Keratinocyte (primary cell): ENCODE measurements around the gene NOTCH3. TPM values are rescaled to one million over a fixed set of nuclear protein-coding genes. Genes with fewer than 3 reads are reported as not detected.
A peak's percentile ranks its signal among the peaks of the same experiment; 100 is the strongest.

Source experiments
- DNase-seq: peaks from one replicate; pipeline ENCODE4 v3.0.0-alpha.2; 2011; ENCODE audit warnings: low read depth, missing footprints, low spot score
- FAIRE-seq: peaks from 2 replicates; lab custom pipeline; 2011; peaks lifted over from hg19 to GRCh38; lab: Jason Lieb, UNC
- H2AFZ ChIP-seq: 2 replicates; pipeline ENCODE4 v1.6.0; 2012; ENCODE audit warnings: low read length, control low read depth, inconsistent platforms; ENCODE audit not compliant: control insufficient read depth
- H3K27ac ChIP-seq: 2 replicates; pipeline ENCODE4 v1.5.1; 2011; ENCODE audit warnings: low read length; ENCODE audit not compliant: control insufficient read depth, insufficient read depth
- H3K27me3 ChIP-seq: 3 replicates; pipeline ENCODE4 v1.6.0; 2011; ENCODE audit warnings: low read length; ENCODE audit not compliant: control insufficient read depth, insufficient read depth; ENCODE audit errors: extremely low read depth
- H3K36me3 ChIP-seq, 2 experiments: 2 replicates in 1 of 2; 3 replicates in 1 of 2; pipeline ENCODE4 v1.5.1; 2011; ENCODE audit warnings: low read length in 2 of 2, mild to moderate bottlenecking in 1 of 2; ENCODE audit not compliant: control insufficient read depth in 2 of 2, insufficient read depth in 2 of 2; ENCODE audit errors: extremely low read depth in 1 of 2
- H3K4me1 ChIP-seq: 3 replicates; pipeline ENCODE4 v1.5.1; 2011; ENCODE audit warnings: low read length; ENCODE audit not compliant: control insufficient read depth, insufficient read depth; ENCODE audit errors: extremely low read depth
- H3K4me2 ChIP-seq: 3 replicates; pipeline ENCODE4 v1.6.0; 2011; ENCODE audit warnings: low read depth, low read length; ENCODE audit not compliant: control insufficient read depth, insufficient read depth; ENCODE audit errors: extremely low read depth
- H3K4me3 ChIP-seq, 3 experiments: fragments of 200-600 bp in 1 of 3; sonication (generic) in 1 of 3; 2 replicates in 2 of 3; 3 replicates in 1 of 3; pipeline ENCODE4 v1.5.1; 2011 to 2016; ENCODE audit warnings: low read length in 3 of 3, mild to moderate bottlenecking in 3 of 3, control low read depth in 2 of 3, inconsistent platforms in 1 of 3, low read depth in 1 of 3, mixed read lengths in 1 of 3, mixed run types in 1 of 3, moderate library complexity in 1 of 3; ENCODE audit not compliant: control insufficient read depth in 2 of 3, insufficient read depth in 2 of 3; ENCODE audit errors: extremely low read depth in 1 of 3
- H3K79me2 ChIP-seq: 2 replicates; pipeline ENCODE4 v1.6.0; 2012; ENCODE audit warnings: low read length; ENCODE audit not compliant: control insufficient read depth, insufficient read depth
- H3K9ac ChIP-seq: 3 replicates; pipeline ENCODE4 v1.6.0; 2011; ENCODE audit warnings: low read length; ENCODE audit not compliant: control insufficient read depth, insufficient read depth; ENCODE audit errors: extremely low read depth
- H3K9me1 ChIP-seq: 3 replicates; pipeline ENCODE4 v1.6.0; 2011; ENCODE audit warnings: low read length; ENCODE audit not compliant: control insufficient read depth, insufficient read depth; ENCODE audit errors: extremely low read depth
- H3K9me3 ChIP-seq: 2 replicates; pipeline ENCODE4 v1.5.1; 2012; ENCODE audit warnings: low read depth, low read length; ENCODE audit not compliant: control insufficient read depth
- H4K20me1 ChIP-seq: 3 replicates; pipeline ENCODE4 v1.6.0; 2011; ENCODE audit warnings: low read length; ENCODE audit not compliant: control insufficient read depth, insufficient read depth; ENCODE audit errors: extremely low read depth
- CTCF ChIP-seq, 3 experiments: IDR thresholded peaks in 1 of 3; conservative IDR thresholded peaks in 1 of 3; optimal IDR thresholded peaks in 1 of 3; 2 replicates in 2 of 3; 3 replicates in 1 of 3; pipeline versions ENCODE3 to v1.5.1; 2011; ENCODE audit warnings: low read length in 3 of 3, mild to moderate bottlenecking in 3 of 3, moderate library complexity in 2 of 3, control low read depth in 1 of 3, inconsistent platforms in 1 of 3; ENCODE audit not compliant: insufficient read depth in 2 of 3; ENCODE audit errors: extremely low read depth in 1 of 3
- EZH2 ChIP-seq: IDR thresholded peaks from one replicate; pipeline ENCODE4 v1.6.1; 2012; ENCODE audit warnings: inconsistent platforms, mild to moderate bottlenecking, low read length, moderate library complexity
- dilution Hi-C: fragments of 300-500 bp; cut with MboI; formaldehyde crosslinking; loops from one replicate; pipeline ENCODE4 v1.7.0; 2020; ENCODE audit warnings: low sequenced_read_pairs; ENCODE audit not compliant: extremely low pct_ligation_motif_present
- polyA minus RNA-seq, 3 experiments: library from RNA; depleted of rRNA, polyadenylated mRNA; stranded (reverse); fragments of >200 nt; gene quantifications; 1 replicate in 1 of 3; 2 replicates in 1 of 3; 3 replicates in 1 of 3; pipeline ENCODE4 v1.2.3, GENCODE V29; 2011
- polyA plus RNA-seq, 5 experiments: library from polyadenylated mRNA; depleted of rRNA in 3 of 5; stranded (reverse) in 3 of 5; stranded (forward) in 1 of 5; unstranded in 1 of 5; fragments of >200 nt; gene quantifications; 1 replicate in 1 of 5; 2 replicates in 3 of 5; 3 replicates in 1 of 5; pipeline versions ENCODE4 v1.2.1 to v1.2.3, GENCODE V29; 2011 to 2012; ENCODE audit warnings: missing spikeins in 2 of 5, low read depth in 1 of 5, low replicate concordance in 1 of 5

The NOTCH3 gene
- polyA plus RNA-seq (2.5 to 14.9 TPM (median 4.1 TPM) in 3 replicates), polyA minus RNA-seq (17.6 to 102 TPM (median 31.2 TPM) in 3 replicates)
- polyA plus RNA-seq (2011; ENCODE audit: low read depth) = 39.1 TPM
- polyA plus RNA-seq (2011; cell fraction: cytosol; rRNA removed) = 1.7 and 3.5 TPM in 2 replicates
- 29.6 and 36.8 TPM in 2 replicates for polyA plus RNA-seq (2011; cell fraction: nucleus; rRNA removed)
- 4.2 and 45.4 TPM in 2 replicates for polyA plus RNA-seq (2012; ENCODE audit: low replicate concordance)
- 58.3 TPM for polyA minus RNA-seq (2011; cell fraction: cytosol; rRNA and poly(A)+ RNA removed)
- polyA minus RNA-seq (2011; cell fraction: nucleus; rRNA and poly(A)+ RNA removed) = 138 and 146 TPM in 2 replicates

DNA sequence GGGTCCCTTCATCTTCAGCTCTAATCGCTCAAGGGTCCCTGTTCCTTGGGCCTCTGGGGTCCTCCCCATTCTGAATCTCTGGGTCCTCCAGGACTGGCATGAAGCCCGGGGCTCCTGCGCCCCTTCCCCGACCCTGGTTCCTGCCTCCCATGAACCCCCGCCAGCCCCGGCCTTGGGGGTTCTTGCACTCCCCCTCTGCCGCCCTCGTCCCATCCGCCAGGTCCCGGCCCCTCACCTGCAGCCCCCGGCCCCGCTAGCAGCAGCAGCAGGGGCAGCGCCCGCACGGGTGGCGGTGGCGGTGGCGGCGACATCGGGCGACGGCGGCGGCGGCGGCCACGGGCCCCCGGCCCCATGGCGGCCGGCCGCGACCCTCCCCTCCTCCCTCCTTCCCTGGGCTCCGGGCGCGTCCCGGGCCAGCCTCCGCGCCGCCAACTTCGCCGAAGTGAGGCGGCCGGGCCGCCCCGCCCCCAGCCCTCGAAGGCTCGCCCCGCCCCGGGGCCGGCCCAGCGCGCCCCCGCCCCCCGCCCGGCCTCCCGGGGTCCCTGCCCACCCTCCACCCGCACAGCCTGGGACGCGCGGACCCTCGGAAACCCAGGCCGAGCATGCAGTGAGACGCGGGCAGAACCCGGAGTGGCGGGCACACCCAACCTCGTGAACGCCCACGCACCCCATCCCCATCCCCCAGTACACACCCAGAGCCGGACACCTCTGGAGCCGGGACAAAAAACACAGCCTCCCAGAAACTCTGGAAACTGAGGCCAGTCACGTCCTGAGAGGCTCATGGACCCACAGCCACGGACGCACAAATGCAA, at the start of gene NOTCH3:
NOTCH3 (minus strand) TSS at position 443 of the 812 bp plus-strand sequence; CDS start at position 353, 90 bp downstream.
- Histone ChIP-seq H3K4me3 (peak within 1 kb of the TSS in 2 of 3 experiments; percentile 34 to 57), H3K9me1 (no peaks in the 10 kb centered on the region), H2AFZ (no peak within 1 kb of the TSS), H3K9ac (peak within 1 kb of the TSS; percentile 47), H3K27ac (no peak within 1 kb of the TSS), H3K36me3 (peaks cover 0 to 1% of the 10 kb centered on the region in 2 experiments), H4K20me1 (no peaks in the 10 kb centered on the region), H3K9me3 (no peaks in the 10 kb centered on the region), H3K27me3 (peaks cover 21% of the 10 kb centered on the region), H3K79me2 (no peaks in the 10 kb centered on the region), H3K4me1 (peaks cover 12% of the 10 kb centered on the region), H3K4me2 (peak within 1 kb of the TSS; percentile 60)
- no peak for DNase-seq
- no peak for TF ChIP-seq EZH2
- TF ChIP-seq CTCF (optimal IDR thresholded peaks at IDR 0.05 in 1 of 3, IDR thresholded peaks at IDR 0.05 in 1 of 3, conservative IDR thresholded peaks at IDR 0.05 in 1 of 3; ENCODE audit: extremely low read depth in 1 of 3, insufficient read depth in 2 of 3, low read length in 3 of 3) = no peak
- dilution Hi-C loops = no loop called here
- FAIRE-seq = no peak

GRCh38 chr19:15250640-15250993, 49.8 kb upstream of the NOTCH3 start:
- no peak for FAIRE-seq
- dilution Hi-C loops = no loop called here
- H2AFZ ChIP-seq = no peak overlapping the region

More at GRCh38 chr19:15250640-15250993, 49.8 kb upstream of the NOTCH3 start:
- H3K27ac ChIP-seq = no peak overlapping the region
- peaks cover 39% of the 10 kb centered on the region for H4K20me1 ChIP-seq
- peaks cover 50 to 61% of the 10 kb centered on the region in 2 experiments for H3K36me3 ChIP-seq
- peaks cover 38% of the 10 kb centered on the region for H3K79me2 ChIP-seq
- H3K9me1 ChIP-seq = no peaks in the 10 kb centered on the region
- H3K4me2 ChIP-seq = no peak overlapping the region
- H3K4me3 ChIP-seq = no peak overlapping the region
- H3K27me3 ChIP-seq = no peaks in the 10 kb centered on the region
- peak overlapping the region; percentile 6 for H3K9ac ChIP-seq
- H3K4me1 ChIP-seq = peaks cover 24% of the 10 kb centered on the region
- no peak for DNase-seq
- TF ChIP-seq CTCF (optimal IDR thresholded peaks at IDR 0.05 in 1 of 3, IDR thresholded peaks at IDR 0.05 in 1 of 3, conservative IDR thresholded peaks at IDR 0.05 in 1 of 3; ENCODE audit: extremely low read depth in 1 of 3, insufficient read depth in 2 of 3, low read length in 3 of 3) = no peak
- no peaks in the 10 kb centered on the region for H3K9me3 ChIP-seq
